ENCODE results near the gene LNX1. TPM values are rescaled to one million over a fixed set of nuclear protein-coding genes. Genes with fewer than 3 reads are reported as not detected.

The LNX1 gene
- polyA plus RNA-seq, 1 of the 3 experiments (the other 2 are of a cell fraction): 0.16 TPM

- ChIA-PET CTCF (no interaction called here), POLR2A (no interaction called here)
- Histone ChIP-seq H3K27ac (ENCODE audit: low read depth in 2 of 2, low read length in 1 of 2) (no peak overlapping the region), H3K4me3 (ENCODE audit: low read depth in 2 of 2, low read length in 1 of 2) (no peak overlapping the region), H3F3A (replicated peaks; ENCODE audit: insufficient read depth) (no peaks in the 10 kb centered on the region), H3K9me2 (no peaks in the 10 kb centered on the region), H3K4me1 (ENCODE audit: control insufficient read depth in 1 of 2, insufficient read depth in 2 of 2, low read depth in 1 of 2, low read length in 1 of 2) (peaks cover 0 to 2% of the 10 kb centered on the region in 2 experiments; a peak in 2 of 4 replicates), H3K27me3 (ENCODE audit: insufficient read depth) (no peaks in the 10 kb centered on the region), H3K9me3 (no peaks in the 10 kb centered on the region), H4K20me1 (ENCODE audit: insufficient read depth) (no peaks in the 10 kb centered on the region), H2AFZ (ENCODE audit: low read depth) (no peak overlapping the region), H3K79me2 (ENCODE audit: insufficient read depth) (no peaks in the 10 kb centered on the region), H3K4me2 (no peak overlapping the region), H3K36me3 (replicated peaks in 1 of 2; ENCODE audit: control insufficient read depth in 1 of 2, insufficient read depth in 2 of 2, low read length in 1 of 2) (no peaks in the 10 kb centered on the region), H3K9ac (no peak overlapping the region)
- TF ChIP-seq EZH2phosphoT487 (IDR thresholded peaks at IDR 0.05; ENCODE audit: borderline replicate concordance, low read depth): no peak
- 60% methylated on average over 2 of the region's 2 CpGs for WGBS (ENCODE audit: low lambda C conversion rate)
- no peak for DNase-seq
Measured at GRCh38 chr4:53547983-53548382, 43.3 kb downstream of the LNX1 start.

GRCh38 chr4:53545942-53546581 is 45.2 kb downstream of the LNX1 start:
- H4K20me1 ChIP-seq (ENCODE audit: insufficient read depth): no peaks in the 10 kb centered on the region
- 84% methylated on average over 3 of the region's 3 CpGs for WGBS (ENCODE audit: low lambda C conversion rate)
- POLR2A ChIA-PET: no interaction called here
- no peak overlapping the region for H3K4me2 ChIP-seq
- peaks cover 18% of the 10 kb centered on the region for H3F3A ChIP-seq (replicated peaks; ENCODE audit: insufficient read depth)
- no peak overlapping the region for H3K9ac ChIP-seq
- H3K9me3 ChIP-seq: no peaks in the 10 kb centered on the region
- no peaks in the 10 kb centered on the region for H3K36me3 ChIP-seq (replicated peaks in 1 of 2; ENCODE audit: control insufficient read depth in 1 of 2, insufficient read depth in 2 of 2, low read length in 1 of 2)
- no peak for TF ChIP-seq TCF12 (IDR thresholded peaks at IDR 0.05)
- TF ChIP-seq CHD2 (IDR thresholded peaks at IDR 0.05; ENCODE audit: low read length, partially characterized antibody): no peak
- no peak for TF ChIP-seq NFIC (IDR thresholded peaks at IDR 0.05; ENCODE audit: borderline replicate concordance)
- no peak for TF ChIP-seq RXRA (IDR thresholded peaks at IDR 0.05; ENCODE audit: borderline replicate concordance, low read depth)
- no peak for TF ChIP-seq RCOR1 (IDR thresholded peaks at IDR 0.05; ENCODE audit: low read length)
- TF ChIP-seq MAX (IDR thresholded peaks at IDR 0.05; ENCODE audit: low read depth): no peak
- no peak for TF ChIP-seq YY1 (IDR thresholded peaks at IDR 0.05; ENCODE audit: low read depth)
- no peak for TF ChIP-seq TAF1 (IDR thresholded peaks at IDR 0.05; ENCODE audit: borderline replicate concordance, low read depth, low read length)
- no peak for TF ChIP-seq SIN3A (IDR thresholded peaks at IDR 0.05; ENCODE audit: borderline replicate concordance, low read depth, low read length)
- no peak for TF ChIP-seq MXI1 (IDR thresholded peaks at IDR 0.05; ENCODE audit: low read depth, low read length)
- no peak for TF ChIP-seq FOSL2 (IDR thresholded peaks at IDR 0.05; ENCODE audit: borderline replicate concordance, low read depth)
- no peak for TF ChIP-seq FOXJ3 (CRISPR knock-in tag; IDR thresholded peaks at IDR 0.05)
- no peak for TF ChIP-seq NRF1 (IDR thresholded peaks at IDR 0.05; ENCODE audit: low read depth, low read length)
- TF ChIP-seq RFX5 (IDR thresholded peaks at IDR 0.05; ENCODE audit: low read length): no peak
- H3K4me1 ChIP-seq (ENCODE audit: control insufficient read depth in 1 of 2, insufficient read depth in 2 of 2, low read depth in 1 of 2, low read length in 1 of 2): peaks cover 13% of the 10 kb centered on the region in 2 experiments
- H3K79me2 ChIP-seq (ENCODE audit: insufficient read depth): no peaks in the 10 kb centered on the region
- CTCF ChIA-PET: interaction anchor here (0.5 to 0.7 kb wide), 2 partner anchors 386 to 513 kb away, joined by 3 read pairs; no protein-coding TSS in a partner anchor
- H2AFZ ChIP-seq (ENCODE audit: low read depth): no peak overlapping the region
- no peak overlapping the region for H3K27ac ChIP-seq (ENCODE audit: low read depth in 2 of 2, low read length in 1 of 2)
- H3K4me3 ChIP-seq (ENCODE audit: low read depth in 2 of 2, low read length in 1 of 2): no peak overlapping the region
- H3K9me2 ChIP-seq: no peaks in the 10 kb centered on the region
- no peak for DNase-seq
- no peaks in the 10 kb centered on the region for H3K27me3 ChIP-seq (ENCODE audit: insufficient read depth)

Data from SK-N-SH (cell line).